ENCODE data around the gene ARL4D.

GRCh38 chr17:43372273-43372911, 26.4 kb upstream of the ARL4D start:
- TF ChIP-seq POLR2A (IDR thresholded peaks at IDR 0.05; ENCODE audit: low read depth, low read length) (no peak), RAD21 (IDR thresholded peaks at IDR 0.05; ENCODE audit: low read length) (no peak), CTCF (conservative IDR thresholded peaks at IDR 0.05; ENCODE audit: low read depth, low read length) (no peak), NFE2L2 (IDR thresholded peaks at IDR 0.05; ENCODE audit: low read depth, low read length) (no peak), BHLHE40 (IDR thresholded peaks at IDR 0.05; ENCODE audit: low read depth, low read length) (no peak), SMC3 (IDR thresholded peaks at IDR 0.05; ENCODE audit: low read depth, low read length) (no peak), MAFK (IDR thresholded peaks at IDR 0.05; ENCODE audit: low read depth, low read length) (no peak), CHD1 (IDR thresholded peaks at IDR 0.05; ENCODE audit: low read depth, low read length) (no peak), CEBPB (IDR thresholded peaks at IDR 0.05; ENCODE audit: low read depth, low read length) (no peak), MXI1 (IDR thresholded peaks at IDR 0.05; ENCODE audit: borderline replicate concordance, low read depth, low read length) (no peak), ELK1 (IDR thresholded peaks at IDR 0.05; ENCODE audit: borderline replicate concordance, low read depth, low read length) (no peak)
